HG03457 (cell line): ENCODE measurements around the gene TMTC2.

Source experiments
- ATAC-seq: cut with Tn5 transposase; IDR thresholded peaks from one replicate; pipeline ENCODE4 v1.9.1; 2021; ENCODE audit warnings: moderate number of reproducible peaks; ENCODE audit not compliant: unreplicated experiment

Gene TMTC2

DNA sequence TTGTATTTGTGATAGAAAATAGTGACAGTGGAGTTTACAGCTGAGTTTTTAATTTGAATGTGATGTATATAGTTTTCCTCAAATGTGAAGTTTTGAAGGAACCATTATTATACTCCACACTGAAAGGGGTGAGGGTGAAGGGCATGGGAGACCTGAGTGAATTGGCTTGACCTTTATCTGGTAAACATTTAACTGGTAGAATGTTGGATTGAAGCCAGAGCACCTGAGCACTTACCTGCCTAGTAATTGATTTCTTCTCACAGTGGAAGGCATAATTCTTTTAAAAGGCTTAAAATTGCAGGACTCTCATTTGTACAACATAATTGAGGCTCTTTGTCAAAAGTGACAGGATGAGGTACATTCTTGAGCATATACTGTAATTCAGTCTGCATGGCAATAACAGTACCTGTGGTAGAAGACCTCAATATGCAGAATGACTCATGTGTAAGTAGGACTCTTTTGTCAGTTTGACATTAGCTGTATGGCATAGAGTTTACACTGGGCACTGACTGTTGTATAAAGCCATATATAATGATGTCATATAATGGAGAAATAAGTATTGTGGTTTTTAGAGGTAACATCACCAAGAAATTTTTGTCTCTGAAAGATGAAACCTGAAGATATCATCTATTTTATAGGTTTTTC, 309.6 kb downstream of the TMTC2 start:
- peak; percentile 85 for ATAC-seq

DNA sequence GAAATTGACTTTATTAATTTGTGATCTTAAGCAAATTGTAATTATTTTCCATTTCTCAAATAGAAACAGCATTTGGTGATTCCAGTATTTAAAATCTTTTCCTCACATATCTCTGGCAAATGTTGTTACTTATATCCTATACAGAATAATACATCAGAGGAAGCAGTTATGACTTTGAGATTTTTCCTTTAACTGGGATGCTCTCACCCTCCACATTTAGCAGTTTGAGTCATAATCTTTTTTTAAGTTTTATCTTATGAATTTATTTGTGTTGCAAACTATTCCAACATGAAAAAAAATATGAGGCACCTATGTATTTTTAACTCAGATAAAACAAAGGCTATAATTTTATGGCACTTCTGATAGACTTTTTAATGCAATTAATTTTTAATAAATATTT, 311.8 kb downstream of the TMTC2 start:
- ATAC-seq = no peak

DNA sequence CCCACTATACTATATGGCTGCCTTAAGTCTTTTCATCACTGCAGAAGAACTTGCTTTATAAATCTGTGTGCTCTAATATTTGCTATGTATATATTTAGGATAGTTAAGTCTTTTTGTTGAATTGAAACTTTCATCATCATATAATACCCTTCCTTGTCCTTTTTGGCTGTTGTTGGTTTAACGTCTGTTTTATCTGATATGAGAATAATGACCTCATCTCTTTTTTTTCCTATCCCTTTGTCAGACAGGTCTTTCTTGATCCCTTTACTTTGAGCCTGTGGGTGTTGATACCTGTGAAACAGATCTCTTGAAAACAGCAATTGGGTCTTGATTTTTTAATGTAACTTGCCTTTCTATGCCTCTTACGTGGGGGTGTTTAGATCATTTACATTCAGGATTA, 316.3 kb downstream of the TMTC2 start:
- ATAC-seq = no peak

- ATAC-seq = no peak
Measured at GRCh38 chr12:83005534-83006197, 319.0 kb downstream of the TMTC2 start.

DNA sequence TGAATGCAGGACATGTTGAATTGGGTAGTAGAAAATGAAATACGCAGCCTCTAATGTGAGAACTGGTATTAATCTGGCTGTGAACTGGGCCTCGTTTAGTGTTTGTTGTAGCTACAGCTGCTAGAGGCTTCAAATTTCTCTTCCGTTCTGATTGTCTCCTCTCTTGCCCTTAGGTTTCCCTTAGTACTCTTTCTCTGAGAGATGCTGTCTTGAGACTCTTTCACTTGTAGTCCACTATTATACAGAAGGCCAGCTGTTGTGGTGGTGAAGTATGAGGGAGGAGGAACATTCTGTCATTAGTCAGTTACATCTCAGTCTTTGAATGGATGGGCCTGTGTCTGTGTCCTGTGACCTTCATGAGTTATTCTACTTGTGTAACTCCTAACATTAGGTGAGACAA, 322.0 kb downstream of the TMTC2 start:
- ATAC-seq = no peak

DNA sequence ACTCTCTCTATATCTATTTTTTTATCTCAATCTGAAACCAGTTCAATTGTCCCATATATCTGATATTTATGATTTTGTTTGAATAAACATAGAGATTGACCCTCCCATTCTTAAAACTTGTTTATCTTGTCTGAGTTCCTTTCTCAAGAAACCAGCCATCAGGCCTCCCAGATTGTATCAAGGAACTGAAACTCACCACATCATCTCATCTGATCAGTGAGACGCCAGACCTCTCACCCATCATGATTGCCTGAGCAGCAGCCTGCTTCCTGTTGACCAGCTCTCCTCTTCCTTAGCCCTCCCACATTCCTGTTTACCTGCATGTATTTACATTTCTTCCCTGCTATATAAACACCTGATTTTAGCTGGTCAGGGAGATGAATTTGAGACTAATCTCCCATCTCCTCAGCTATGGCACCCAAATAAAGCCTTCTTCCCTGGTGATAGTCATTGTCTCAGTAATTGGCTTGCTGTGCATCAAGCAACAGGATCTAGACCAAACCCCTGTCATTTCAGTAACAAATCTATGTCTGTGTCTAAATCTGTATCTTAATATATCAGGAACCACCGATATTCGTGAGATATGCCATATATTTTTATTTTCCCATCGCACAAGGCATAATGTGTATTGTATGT, 323.6 kb downstream of the TMTC2 start:
- ATAC-seq = peak; percentile 73

DNA sequence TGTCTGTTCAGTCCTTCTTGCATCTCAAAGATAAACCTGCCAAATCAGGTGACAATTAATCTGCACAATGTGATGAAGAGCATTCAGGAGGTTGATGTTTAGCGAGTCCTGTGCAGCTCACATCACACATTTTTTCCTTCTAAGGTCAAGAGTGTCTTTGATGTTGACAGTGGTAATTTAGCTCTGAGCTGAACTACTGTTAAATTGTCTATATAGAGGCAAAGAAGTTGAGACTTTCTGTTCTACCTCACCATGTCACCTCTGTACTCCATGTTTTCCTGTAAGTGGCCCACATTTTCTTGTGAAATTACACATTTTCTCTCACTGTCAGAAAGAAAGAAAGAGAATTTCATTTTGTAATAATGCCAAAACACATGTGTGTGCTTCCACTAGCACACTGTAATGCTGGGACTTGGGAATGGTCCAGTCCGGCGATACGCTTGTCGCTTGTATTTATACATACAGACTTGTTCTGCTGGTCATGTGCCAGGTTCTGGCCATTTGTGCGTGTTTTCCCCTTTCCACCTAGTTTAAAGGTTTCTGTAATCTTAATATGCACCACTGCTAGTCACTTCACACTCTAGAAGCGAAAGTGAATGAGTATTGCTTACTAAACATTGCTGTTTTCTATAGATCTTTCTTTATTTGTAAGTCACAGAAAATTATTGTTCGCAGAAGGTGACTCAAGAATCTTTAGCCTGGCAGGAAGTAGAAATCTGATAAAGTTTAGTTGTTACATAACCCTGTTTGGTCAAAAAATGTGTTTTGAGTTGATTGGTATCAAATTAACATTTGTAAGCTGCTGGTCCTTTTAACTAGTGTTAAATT, 328.9 kb downstream of the TMTC2 start:
- ATAC-seq = no peak

- ATAC-seq = no peak
Measured at GRCh38 chr12:83016218-83016835, 329.6 kb downstream of the TMTC2 start.

GRCh38 chr12:83016991-83017390, 330.3 kb downstream of the TMTC2 start:
- ATAC-seq = no peak

- ATAC-seq = no peak
Measured at GRCh38 chr12:83018088-83018487, 331.4 kb downstream of the TMTC2 start.

- no peak for ATAC-seq
Measured at GRCh38 chr12:83027021-83027723, 340.5 kb downstream of the TMTC2 start.

- no peak for ATAC-seq
Measured at GRCh38 chr12:83031196-83031595, 344.5 kb downstream of the TMTC2 start.

DNA sequence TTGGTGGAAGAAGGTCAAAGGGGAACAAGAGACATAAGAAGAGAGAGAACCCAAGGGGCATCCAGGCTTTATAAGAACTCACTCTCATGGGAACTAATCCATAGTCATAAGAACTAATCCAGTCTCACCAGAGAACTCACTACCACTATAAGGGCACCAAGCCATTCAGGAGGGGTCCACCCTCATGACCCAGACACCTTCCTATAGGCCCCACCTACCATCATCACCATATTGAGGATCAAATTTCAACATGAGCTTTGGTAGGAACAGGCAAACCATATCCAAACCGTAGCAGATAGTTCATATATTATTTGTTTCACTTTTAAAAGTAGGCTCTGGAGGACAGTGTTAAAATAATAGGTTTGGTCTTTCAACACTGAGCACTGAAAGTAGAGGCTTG, 350.1 kb downstream of the TMTC2 start:
- no peak for ATAC-seq

DNA sequence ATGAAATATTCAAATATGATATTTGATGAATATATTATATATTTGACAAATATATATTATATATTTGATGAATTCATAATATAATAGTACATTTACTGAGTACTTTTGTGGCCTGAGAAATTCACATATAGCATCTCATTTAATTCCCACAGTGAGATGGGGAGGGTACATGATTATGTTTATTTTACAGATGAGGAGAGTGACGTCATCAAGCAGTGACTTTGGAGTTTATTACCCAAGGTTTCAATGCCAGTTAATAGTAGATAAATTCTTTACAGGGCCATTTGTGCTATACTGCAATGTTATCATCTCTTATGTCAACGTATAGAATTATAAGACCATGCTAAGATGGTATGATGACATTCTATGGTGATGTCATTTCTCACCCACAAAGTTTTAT, 352.7 kb downstream of the TMTC2 start:
- no peak for ATAC-seq

DNA sequence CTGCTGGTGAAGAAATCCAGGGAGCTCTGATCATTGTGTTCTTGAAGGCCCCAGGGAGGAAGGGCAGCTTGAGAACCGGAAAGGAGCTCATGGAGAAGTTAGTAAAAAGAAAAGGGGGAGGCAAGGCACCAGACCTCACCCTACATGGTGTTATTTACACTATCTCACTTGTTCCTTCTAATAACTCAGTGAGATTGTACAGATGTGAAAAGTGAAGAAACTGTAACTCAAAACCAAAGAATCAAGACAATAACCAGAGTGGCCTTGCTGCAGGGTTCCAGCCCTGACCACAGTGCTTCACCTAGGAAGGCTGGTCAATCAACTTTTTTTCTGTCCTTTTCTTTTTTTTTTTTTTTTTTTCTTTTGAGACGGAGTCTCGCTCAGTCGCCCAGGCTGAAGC, 353.6 kb downstream of the TMTC2 start:
- no peak for ATAC-seq

DNA sequence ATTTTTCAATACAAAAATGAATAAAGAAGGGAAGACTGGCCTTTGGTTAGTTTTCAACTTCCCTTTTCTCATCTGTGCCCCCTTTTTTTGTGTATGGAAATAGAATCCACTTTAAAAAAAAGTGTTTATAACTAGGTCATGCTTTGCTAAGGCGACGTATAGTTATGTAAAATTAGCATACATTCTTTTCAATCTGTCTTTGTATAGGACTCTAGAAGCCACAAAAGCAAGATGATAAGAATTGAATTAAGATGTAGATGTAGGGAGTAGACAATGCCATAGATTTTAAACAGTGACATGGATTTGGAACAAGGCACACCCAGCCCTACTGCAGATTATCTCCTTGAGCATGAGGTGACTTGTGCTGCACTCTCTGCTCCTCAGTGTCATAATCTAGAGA, 354.3 kb downstream of the TMTC2 start:
- no peak for ATAC-seq

DNA sequence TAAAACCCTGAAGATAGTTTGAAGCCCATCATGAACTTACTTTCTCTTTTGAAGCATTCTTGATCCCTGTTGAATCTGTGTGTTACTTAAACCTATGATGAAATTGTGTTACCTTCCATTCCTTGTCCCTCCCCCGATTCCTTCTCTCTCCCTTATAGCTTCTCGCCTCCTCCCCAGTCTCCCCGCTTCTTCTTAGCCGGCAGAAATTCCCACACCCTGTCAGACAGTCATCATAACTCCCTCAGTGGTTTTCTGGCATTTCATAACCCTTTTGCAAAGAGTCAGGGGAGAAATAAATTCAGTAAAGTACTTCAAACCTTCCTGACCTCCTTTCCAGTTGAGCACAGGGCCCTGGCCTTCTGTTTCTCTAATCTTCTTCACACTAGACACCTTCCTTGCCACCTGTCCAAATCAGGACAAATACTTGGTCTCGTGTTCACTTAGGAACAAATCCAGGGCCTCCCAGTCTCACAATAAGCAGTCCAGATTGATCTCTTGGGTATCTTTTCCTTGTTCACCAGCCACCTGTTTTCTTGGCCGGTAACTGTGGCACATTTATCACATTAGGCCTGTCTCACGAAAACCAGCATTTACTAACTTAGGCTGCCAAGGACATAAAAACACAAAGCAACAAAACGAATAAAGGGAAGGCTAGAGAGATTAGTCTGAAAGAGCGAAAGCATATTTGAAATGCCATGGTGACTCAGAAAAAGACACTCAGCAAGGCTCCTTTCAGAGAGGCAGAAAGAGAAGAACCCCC, 355.9 kb downstream of the TMTC2 start:
- no peak for ATAC-seq

- ATAC-seq = no peak
Measured at GRCh38 chr12:83044736-83045135, 358.0 kb downstream of the TMTC2 start.

- no peak for ATAC-seq
Measured at GRCh38 chr12:83046019-83046418, 359.3 kb downstream of the TMTC2 start.

GRCh38 chr12:83049306-83049705, 362.6 kb downstream of the TMTC2 start:
- ATAC-seq = no peak
